ENCODE results near the gene UROC1.

UROC1 gene

GRCh38 chr3:126493051-126493450 is 24.5 kb downstream of the UROC1 start:
- DNase-seq (ENCODE audit: extremely low spot score): no peak
- no peak for TF ChIP-seq CTCF (IDR thresholded peaks at IDR 0.05; ENCODE audit: control extremely low read depth, extremely low read depth, low read depth, missing control alignments)
- CTCF ChIA-PET: interaction anchor here (0.9 to 1.3 kb wide), 2 partner anchors 17 to 1055 kb away, joined by 3 read pairs; partner anchors contain the start of gene ZXDC
- POLR2A ChIA-PET: no interaction called here

- ChIA-PET POLR2A (no interaction called here), CTCF (no interaction called here)
- DNase-seq (ENCODE audit: extremely low spot score): no peak
- no peak for TF ChIP-seq CTCF (IDR thresholded peaks at IDR 0.05; ENCODE audit: control extremely low read depth, extremely low read depth, low read depth, missing control alignments)
These were observed 26.2 kb downstream of the UROC1 start for GRCh38 chr3:126491221-126492013.

- TF ChIP-seq CTCF (IDR thresholded peaks at IDR 0.05; ENCODE audit: control extremely low read depth, extremely low read depth, low read depth, missing control alignments): no peak
- no peak for DNase-seq (ENCODE audit: extremely low spot score)
- ChIA-PET POLR2A (no interaction called here), CTCF (interaction anchor here (0.9 kb wide), 1 partner anchor 67 kb away, joined by 3 read pairs; no protein-coding TSS in a partner anchor)
These were observed 27.0 kb downstream of the UROC1 start for GRCh38 chr3:126490619-126491018.

GRCh38 chr3:126488886-126489569 is 28.5 kb downstream of the UROC1 start:
- POLR2A ChIA-PET: no interaction called here
- CTCF ChIA-PET: no interaction called here
- DNase-seq (ENCODE audit: extremely low spot score): no peak
- TF ChIP-seq CTCF (IDR thresholded peaks at IDR 0.05; ENCODE audit: control extremely low read depth, extremely low read depth, low read depth, missing control alignments): no peak

- TF ChIP-seq CTCF (IDR thresholded peaks at IDR 0.05; ENCODE audit: control extremely low read depth, extremely low read depth, low read depth, missing control alignments): no peak
- CTCF ChIA-PET: no interaction called here
- POLR2A ChIA-PET: no interaction called here
- DNase-seq (ENCODE audit: extremely low spot score): no peak
These were observed 29.4 kb downstream of the UROC1 start for GRCh38 chr3:126488185-126488584.

GRCh38 chr3:126487151-126487771 is 30.3 kb downstream of the UROC1 start:
- ChIA-PET CTCF (no interaction called here), POLR2A (no interaction called here)
- TF ChIP-seq CTCF (IDR thresholded peaks at IDR 0.05; ENCODE audit: control extremely low read depth, extremely low read depth, low read depth, missing control alignments): no peak
- DNase-seq (ENCODE audit: extremely low spot score): no peak
